Stimulated activated CD8-positive, alpha-beta memory T cell treated with anti-CD3 and anti-CD28 coated beads, Interleukin-15, amount 100 ng/mL, for 24 hours (primary cell): ENCODE results near the gene GLRX3.

Experiments used
- DNase-seq: peaks from one replicate; pipeline ENCODE4 v3.0.0-alpha.2; 2020; ENCODE audit warnings: low read depth

Gene GLRX3

GRCh38 chr10:130137659-130138478, 1.7 kb downstream of the GLRX3 start:
- DNase-seq = no peak

GRCh38 chr10:130138479-130138866, 2.3 kb downstream of the GLRX3 start:
- no peak for DNase-seq

GRCh38 chr10:130140425-130140824, 4.2 kb downstream of the GLRX3 start:
- no peak for DNase-seq

- DNase-seq = no peak
Observed at GRCh38 chr10:130141038-130141437, 4.8 kb downstream of the GLRX3 start.

- no peak for DNase-seq
Observed at GRCh38 chr10:130141460-130141859, 5.3 kb downstream of the GLRX3 start.

GRCh38 chr10:130141878-130142277, 5.7 kb downstream of the GLRX3 start:
- no peak for DNase-seq

- no peak for DNase-seq
Observed at GRCh38 chr10:130146042-130146441, 9.9 kb downstream of the GLRX3 start.

- no peak for DNase-seq
Observed at GRCh38 chr10:130159192-130159794, 23.1 kb downstream of the GLRX3 start.

- no peak for DNase-seq
Observed at GRCh38 chr10:130160775-130161174, 24.6 kb downstream of the GLRX3 start.

GRCh38 chr10:130161331-130161730, 25.1 kb downstream of the GLRX3 start:
- DNase-seq = no peak

- no peak for DNase-seq
Observed at GRCh38 chr10:130167193-130167592, 31.0 kb downstream of the GLRX3 start.

GRCh38 chr10:130167707-130168106, 31.5 kb downstream of the GLRX3 start:
- DNase-seq = no peak

- DNase-seq = no peak
Observed at GRCh38 chr10:130169136-130169859, 33.1 kb downstream of the GLRX3 start.

- DNase-seq = no peak
Observed at GRCh38 chr10:130171196-130171595, 35.0 kb downstream of the GLRX3 start.

GRCh38 chr10:130174328-130174727, 38.1 kb downstream of the GLRX3 start:
- DNase-seq = no peak

- no peak for DNase-seq
Observed at GRCh38 chr10:130175074-130175473, 38.9 kb downstream of the GLRX3 start.

- no peak for DNase-seq
Observed at GRCh38 chr10:130177250-130177649, 41.1 kb downstream of the GLRX3 start.

- DNase-seq = no peak
Observed at GRCh38 chr10:130179640-130180039, 43.4 kb downstream of the GLRX3 start.

- DNase-seq = no peak
Observed at GRCh38 chr10:130180416-130180815, 44.2 kb downstream of the GLRX3 start.

- no peak for DNase-seq
Observed at GRCh38 chr10:130181858-130182257, 45.7 kb downstream of the GLRX3 start.

GRCh38 chr10:130185591-130185990, 49.4 kb downstream of the GLRX3 start:
- DNase-seq = no peak

- no peak for DNase-seq
Observed at GRCh38 chr10:130188195-130189175, 52.3 kb downstream of the GLRX3 start.
